Stimulated activated naive CD4-positive, alpha-beta T cell treated with Interleukin-2 at 50 U/mL for 16 hours (primary cell): Measurements from ENCODE around the gene SPDYE16.
"Not testable (repeated sequence)": the region's sequence is repeated elsewhere in the genome, so short reads cannot be mapped to it uniquely, and the experiment has no call there.

ENCODE experiments used
- DNase-seq: peaks from one replicate; lab custom pipeline; 2025; lab: John Stamatoyannopoulos, UW

The SPDYE16 gene

DNA sequence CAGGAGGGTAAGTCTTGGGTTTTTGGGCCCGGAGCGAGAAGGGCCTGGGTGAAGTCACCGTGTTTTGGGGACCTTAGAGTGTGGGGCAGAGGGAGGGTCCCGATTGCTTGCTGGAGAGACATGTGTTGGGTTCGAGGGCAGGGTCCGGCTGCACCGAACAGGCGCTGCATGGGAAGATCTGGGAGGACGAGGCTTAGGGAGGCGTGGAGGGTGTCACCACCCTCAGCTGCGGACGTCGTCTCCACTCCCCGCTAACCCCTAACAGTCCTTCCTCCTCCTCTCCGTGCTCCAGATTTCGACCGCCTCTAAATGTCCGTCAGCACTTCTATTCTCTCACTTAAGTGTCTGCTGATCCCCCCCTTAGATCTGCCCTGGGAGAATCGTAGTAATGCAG is 6.8 kb upstream of the SPDYE16 start:
- DNase-seq, result not testable (repeated sequence)

DNA sequence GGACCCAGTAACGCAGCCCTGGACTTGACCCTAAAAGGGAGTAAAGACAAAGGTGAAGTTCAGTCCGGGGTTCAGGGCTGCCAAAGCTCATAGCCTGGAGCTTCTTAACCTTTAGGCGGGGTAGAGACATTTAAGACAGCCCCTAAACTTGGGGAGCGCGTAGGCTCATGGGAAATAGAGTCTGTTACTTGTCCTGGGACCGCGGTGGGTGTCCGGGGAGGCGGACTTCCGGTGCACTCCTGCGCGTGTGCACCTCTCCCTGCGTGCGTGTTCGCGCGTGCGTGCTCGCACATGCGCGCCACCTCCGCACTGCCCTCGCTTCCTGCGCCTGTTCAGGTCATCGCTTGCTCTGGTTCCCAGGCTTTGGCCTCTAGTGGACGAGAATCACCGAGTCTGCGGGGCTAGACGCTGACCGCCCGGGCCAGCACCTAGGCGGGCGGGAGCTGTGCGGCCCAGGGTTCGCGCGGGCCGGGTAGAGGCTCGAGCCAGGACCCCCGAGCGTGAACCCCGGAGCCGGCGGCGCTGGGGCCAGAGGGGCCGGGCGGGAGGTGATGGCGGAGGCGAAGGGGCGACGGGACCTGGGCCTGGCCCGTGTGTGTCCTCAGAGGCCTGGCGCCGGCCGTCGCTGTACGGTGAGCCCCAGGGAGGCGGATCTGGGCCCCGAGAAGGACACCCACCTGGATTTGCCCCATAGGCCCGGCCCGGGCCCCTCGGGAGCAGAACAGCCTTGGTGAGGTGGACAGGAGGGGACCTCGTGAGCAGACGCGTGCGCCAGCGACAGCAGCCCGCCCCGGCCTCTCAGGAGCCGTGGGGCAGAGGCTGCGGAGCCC is 6.1 kb upstream of the SPDYE16 start:
- peak; percentile 92 for DNase-seq

DNA sequence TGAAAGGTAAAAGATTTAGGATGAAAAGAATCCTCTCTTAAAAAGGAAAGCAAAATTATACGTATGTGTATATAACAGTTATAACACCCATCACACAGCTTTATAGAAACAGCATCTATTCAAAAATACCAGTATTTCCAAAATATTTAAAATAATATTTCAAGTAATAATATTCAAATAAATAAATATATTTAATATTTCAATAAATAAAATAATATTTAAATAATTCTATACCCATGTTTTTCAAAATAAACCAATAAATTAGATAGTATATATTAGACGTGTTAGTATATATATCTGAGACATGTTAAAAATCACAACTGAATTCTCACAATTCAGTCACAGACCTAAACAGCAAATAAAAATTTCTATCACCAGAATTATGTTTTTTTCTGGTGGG is 11.5 kb downstream of the SPDYE16 start:
- not testable (repeated sequence) for DNase-seq

DNA sequence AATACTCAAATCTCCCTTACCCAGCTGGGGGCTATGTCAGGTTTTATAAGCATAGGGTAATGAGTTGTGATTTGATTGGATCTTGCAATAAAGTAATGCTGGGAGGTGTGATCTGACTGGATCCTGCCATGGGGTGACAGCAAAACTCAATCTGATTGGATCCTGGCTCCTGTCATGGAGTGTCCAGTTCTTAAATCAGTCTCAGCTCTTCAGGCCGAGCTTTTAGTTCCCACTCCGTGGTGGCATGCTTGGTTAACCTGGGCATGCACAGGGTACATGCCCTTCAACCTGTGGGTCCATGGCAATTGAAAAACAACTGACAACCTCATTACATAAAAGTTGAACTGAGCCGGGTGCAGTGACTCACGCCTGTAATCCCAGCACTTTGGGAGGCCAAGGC is 16.9 kb downstream of the SPDYE16 start:
- DNase-seq, result not testable (repeated sequence)

DNA sequence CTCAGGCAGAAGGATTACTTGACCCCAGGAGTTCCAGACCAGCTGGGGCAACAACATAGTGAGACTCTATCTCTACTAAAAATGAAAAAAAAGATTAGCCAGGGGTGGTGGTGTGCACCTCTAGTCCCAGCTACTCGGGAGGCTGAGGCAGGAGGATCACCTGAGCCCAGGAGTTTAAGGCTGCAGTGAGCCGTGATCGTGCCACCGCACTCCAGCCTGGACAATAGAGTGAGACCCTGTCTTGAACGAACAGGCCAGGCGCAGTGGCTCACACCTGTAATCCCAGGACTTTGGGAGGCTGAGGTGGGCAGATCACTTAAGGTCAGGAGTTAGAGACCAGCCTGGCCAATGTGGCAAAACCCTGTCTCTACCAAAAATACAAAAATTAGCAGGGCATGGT is 26.2 kb downstream of the SPDYE16 start:
- not testable (repeated sequence) for DNase-seq

DNA sequence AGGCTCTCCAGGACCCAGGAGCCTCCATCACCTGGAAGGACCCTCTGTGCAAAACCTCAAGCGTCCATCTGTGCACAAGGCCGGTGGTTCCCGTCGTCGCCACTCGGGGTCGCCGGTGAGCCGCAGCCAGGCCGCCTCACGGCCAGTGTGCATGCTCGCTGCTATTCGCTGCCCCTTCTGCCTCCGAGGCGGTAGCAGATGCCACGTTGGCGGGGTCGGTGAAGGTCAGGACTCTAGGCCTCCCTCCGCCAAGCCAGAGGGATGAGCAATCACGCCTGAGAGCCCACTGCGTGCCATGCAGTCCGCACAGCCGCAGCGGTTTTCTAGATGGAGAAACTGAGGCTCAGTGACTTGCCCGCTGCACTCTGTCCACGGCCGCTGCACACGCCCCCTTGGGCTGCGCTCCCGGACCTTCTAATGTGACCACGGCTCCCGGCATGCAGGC is 27.1 kb downstream of the SPDYE16 start:
- DNase-seq, result no peak

DNA sequence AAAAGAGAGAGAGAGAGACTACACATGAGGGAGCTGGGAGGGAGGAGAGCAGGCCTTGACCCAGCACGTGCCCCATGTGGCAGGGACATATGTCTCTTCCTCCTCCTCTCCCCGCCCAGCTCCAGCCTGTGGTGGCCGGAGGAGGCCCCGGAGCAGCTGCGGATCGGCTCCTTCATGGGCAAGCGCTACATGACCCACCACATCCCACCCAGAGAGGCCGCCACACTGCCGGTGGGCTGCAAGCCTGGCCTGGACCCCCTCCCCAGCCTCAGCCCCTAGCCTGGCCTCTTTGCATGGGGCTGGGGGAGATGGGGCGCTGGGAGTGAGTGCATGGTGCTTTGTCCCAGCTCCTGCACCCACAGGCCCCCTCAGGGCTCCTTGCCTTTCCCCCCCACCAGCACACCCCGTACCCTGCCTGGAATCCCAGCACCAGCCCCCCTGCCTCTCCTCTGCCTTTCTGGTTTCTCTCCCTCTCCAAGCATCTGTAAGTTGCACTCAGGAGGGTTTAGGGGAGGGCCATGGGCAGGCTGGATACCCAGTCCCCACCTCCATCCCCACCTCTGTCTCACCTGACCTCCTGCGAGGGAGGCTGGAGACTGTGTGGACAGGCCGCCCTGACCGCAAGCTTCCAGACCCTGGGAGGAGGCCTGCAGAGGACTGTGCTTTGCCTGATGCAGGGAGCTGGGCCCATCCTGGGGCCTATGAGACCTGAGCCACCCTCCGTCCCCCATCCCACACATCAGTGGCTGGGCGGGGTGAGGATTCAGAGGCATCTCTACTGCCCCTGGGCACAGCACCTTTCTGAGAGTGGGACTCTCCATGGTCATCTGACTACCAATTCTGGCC is 27.9 kb downstream of the SPDYE16 start:
- DNase-seq, result no peak

DNA sequence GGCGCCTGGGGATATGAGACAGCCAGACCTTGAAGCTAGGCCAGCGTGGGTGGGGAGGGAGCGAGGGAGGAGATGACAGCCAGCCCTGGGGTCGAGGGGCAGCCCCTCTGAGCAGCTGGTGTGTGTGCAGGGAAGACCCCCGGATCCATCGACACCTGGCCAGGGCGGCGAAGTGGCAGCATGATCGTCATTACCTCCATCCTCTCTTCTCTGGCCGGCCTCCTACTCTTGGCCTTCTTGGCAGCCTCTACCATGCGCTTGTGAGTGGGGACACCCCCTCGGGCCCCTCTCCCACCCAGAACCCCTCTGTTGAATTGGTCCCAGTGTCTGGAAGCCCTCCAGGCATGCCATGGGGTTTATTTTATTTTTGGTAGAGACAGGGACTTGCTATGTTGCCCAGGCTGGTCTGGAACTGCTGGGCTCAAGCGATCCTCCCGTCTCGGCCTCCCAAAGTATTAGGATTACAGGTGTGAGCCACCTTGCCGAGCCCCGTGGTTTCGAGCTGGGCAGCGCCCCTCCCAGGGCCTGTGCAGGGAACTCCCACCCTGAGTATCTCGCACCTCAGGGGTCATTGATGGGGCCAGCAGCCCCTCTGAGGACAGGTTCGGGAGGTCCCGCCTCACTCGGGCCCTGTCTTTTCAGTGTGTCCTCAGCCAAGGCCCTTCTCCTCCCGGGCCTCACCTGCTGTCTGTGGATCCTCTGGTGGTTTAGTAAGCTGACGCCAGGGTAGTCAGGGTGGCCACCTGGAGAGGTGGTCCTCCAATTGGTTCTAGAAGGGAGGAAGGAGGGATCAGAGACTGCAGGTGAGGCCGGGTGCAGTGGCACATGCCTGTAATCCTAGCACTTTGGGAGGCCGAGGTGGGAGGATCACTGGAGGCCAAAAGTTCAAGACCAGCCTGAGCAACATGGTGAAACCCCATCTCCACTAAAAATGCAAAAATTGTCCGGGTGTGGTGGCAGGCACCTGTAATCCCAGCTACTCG is 29.0 kb downstream of the SPDYE16 start:
- no peak for DNase-seq

DNA sequence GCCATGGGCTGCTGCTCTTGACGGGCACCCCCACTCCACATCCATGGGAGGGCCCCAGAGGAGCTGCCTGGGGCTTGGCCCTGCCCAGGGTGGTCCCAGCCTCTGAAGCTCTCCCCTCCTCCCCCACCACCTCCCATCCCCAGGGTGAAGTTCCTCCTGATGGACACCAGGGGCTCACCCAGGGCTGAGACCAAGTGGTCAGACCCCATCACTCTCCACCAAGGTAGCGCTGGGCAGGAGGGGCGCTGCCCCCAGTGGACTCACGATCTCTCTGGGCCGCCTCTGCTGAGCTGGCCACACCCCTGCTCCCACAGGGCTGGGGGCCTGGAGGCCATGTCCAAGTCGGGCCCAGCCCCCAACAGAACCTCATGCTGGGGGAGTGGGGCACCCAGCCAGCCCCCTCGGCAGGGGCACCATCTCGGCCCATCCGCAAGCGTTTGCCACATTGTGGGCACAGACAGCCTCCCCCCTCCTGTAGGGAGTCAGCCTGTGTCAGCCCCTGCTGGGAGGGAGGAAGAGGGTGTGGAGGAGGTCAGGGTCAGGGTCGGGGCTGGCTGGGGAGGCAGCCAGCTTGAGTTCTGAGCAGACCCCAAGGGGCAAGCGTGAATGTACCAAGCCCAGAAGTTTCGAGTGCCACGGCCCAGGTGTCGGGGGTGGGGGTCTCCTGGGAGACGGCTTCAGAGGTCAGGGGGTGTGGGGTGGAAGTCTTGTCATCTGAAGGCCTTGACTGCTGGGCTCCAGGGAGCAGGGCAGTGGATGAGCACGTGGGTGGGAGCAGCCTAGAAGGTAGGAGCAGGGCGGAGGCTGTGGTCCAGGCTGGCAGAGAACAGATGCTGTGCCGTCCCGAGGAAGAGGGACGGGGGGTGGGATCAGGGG is 29.9 kb downstream of the SPDYE16 start:
- DNase-seq, result no peak

DNA sequence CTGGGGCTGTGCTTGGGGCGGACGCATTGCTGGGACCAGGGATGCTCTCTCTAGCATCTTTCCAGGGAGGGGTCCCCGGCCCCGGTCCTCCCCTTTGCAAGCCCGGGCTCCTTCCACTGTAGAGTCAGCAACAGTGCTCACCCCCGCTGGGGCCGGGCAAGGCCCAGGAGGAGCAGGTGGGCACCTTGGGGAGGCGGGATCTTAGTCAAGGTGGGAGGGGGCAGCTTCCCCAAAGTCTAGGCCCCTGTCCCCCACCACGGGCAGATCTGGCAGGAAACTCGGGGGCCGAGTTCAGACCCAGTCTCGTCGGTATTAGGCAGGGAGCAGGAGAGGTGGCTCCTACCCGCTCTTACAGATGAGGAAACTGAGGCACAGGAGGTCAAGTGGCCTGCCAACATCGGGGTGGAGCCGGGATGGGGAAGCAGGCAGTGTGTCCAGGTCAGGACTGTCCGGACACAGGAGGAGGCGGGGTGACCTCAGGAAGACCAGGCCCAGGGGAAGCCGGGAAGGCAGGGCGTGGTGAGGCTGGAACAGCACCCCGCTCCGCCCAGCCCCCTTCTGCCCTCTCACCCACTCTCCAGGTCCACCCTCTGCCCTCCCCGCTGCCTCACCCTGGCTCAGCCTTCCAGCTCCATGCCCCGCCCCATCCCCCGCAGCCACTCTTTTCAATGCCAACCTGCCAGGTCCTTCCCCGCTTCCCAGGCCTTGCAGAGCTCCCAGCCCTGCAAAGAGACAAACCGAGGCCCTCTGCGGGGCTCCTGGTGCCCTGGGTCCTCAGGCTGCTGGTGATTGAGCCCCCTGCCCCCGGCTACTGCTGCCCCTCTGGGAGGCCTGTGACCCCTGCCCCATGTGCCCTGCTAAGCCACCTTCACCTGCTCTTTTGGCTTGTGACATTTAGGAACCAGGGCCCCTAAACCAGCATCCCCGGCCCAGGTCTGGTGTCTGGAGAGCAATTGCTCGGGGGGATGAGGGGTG is 30.9 kb downstream of the SPDYE16 start:
- not testable (repeated sequence) for DNase-seq

DNA sequence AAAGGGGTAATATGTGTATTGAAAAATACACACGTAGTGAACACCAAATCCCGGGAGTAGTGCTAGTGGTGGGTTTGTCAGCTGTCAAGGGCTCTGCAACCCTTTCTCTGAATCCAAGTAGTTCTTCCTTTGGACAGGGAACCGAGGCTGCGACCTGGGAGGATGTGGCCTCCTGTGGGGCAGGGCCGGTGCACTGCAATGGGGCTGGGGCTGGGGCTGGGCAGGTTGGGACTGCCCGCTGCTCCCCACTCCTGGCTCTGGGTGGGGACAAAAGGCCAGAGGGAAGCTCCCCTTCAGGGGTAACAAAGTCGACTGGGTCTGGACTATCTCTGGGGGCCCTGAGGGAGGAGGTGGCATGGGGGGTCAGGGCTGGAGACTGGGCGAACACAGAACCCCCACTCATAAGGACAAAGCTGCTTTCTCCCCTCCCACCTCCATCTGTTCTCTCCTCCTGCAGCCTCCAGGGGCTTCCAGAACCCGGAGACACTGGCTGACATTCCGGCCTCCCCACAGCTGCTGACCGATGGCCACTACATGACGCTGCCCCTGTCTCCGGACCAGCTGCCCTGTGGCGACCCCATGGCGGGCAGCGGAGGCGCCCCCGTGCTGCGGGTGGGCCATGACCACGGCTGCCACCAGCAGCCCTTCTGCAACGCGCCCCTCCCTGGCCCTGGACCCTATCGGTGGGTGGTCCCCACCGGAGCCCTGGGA is 31.7 kb downstream of the SPDYE16 start:
- DNase-seq, result not testable (repeated sequence)

DNA sequence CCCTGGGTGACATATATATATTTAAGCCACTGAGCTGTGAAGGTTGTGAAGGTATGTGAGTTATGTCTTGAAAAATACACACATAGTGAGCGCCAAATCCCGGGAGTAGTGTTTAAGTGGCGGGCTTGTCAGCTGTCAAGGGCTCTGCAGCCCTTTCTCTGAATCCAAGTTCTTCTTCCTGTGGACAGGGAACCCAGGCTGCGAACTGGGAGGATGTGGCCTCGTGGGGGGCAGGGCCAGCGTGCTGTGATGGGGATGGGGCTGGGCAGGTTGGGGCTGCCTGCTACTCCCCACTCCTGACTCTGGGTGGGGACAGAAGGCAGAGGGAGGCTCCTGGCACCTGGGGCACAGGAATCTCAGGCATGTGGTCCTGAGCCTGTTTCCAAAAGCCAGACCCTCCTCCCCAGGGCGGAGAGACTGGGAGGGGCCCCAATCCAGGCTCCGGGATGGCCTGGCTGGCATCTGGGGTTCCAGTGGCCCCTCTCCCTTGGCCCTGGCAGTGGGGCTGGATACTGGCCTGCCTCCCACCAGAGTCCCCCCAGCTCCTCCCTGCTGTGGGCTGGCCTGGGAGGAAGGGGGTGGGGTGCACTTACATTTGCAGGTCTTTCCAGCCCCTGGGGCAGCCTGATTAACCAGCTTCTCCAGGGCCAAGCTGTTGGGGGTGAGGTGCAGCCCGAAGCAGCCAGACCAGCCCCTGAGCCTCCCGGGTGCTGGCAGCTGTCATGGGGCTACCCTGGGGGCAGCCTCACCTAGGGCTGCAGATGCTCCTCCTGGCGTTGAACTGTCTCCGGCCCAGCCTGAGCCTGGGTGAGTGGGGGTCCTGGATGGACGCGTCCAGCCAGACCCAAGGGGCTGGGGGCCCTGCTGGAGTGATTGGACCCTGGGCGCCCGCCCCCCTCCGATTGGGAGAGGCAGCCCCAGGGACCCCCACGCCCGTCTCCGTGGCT is 32.9 kb downstream of the SPDYE16 start, which contains the start of gene UPK3B:
TSS of gene UPK3B (plus strand) at position 622 of the 947 bp plus-strand sequence. CDS start at position 723, 101 bp downstream.
- DNase-seq, result no peak

DNA sequence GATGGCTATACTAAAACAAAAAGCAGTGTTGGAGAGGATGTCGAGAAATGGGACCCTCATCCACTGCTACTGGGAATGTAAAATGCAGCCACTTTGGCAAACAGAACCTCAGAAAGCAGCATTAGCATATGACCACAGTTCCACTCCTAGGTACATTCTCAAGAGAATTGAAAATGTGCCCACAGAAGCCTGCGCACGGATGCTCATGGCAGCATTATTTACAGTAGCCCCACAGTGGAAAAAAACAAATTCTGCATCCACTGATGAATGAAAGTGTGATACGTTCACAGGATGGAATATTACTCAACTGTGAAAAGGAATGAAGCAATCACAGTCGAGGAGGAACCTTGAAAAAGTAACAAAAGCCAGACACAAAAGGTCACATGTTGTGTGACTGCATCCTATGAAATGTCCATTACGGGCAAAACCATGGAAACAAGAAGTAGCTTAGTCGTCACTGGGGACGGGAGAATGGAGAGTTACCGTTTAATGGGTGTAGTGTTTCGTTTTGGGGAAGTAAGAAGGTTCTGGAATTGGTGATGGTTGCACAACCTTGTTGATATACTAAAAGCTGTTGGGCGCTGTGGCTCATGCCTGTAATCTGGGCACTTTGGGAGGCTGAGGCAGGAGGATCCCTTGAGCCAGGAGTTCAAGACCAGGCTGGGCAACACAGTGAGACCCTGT is 35.2 kb downstream of the SPDYE16 start:
- DNase-seq, result no peak

DNA sequence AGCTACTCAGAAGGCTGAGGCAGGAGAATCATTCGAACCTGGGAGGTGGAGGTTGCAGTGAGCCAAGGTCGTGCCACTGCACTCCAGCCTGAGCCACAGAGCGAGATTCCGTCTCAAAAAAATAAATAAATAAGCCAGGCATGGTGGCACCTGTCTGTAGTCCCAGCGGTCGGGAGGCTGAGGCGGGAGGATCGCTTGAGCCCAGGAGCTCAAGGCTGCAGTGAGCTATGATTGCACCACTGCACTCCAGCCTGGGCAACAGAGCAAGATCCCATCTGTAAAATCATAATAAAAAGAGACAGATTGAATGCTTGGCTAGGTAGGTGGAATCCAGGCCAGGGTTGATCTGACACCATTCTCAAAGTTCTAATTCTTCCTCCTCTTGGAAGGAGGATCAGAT is 36.5 kb downstream of the SPDYE16 start:
- not testable (repeated sequence) for DNase-seq

DNA sequence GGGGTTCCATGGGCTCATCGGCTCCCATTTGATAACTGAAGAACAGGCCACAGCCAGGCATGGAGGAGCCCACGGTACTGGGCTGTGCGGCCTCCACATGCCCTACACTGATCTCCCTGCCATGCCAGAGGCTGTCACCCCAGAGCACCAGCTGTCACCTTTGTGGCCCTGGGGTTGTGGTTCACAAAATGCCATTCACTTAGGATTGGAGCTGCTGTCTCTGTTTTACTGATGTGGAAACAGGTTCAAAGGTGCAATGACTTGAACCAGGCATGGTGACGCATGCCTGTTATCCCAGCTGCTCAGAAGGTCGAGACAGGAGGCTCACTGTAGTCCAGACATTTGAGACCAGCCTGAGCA is 37.0 kb downstream of the SPDYE16 start:
- no peak for DNase-seq

DNA sequence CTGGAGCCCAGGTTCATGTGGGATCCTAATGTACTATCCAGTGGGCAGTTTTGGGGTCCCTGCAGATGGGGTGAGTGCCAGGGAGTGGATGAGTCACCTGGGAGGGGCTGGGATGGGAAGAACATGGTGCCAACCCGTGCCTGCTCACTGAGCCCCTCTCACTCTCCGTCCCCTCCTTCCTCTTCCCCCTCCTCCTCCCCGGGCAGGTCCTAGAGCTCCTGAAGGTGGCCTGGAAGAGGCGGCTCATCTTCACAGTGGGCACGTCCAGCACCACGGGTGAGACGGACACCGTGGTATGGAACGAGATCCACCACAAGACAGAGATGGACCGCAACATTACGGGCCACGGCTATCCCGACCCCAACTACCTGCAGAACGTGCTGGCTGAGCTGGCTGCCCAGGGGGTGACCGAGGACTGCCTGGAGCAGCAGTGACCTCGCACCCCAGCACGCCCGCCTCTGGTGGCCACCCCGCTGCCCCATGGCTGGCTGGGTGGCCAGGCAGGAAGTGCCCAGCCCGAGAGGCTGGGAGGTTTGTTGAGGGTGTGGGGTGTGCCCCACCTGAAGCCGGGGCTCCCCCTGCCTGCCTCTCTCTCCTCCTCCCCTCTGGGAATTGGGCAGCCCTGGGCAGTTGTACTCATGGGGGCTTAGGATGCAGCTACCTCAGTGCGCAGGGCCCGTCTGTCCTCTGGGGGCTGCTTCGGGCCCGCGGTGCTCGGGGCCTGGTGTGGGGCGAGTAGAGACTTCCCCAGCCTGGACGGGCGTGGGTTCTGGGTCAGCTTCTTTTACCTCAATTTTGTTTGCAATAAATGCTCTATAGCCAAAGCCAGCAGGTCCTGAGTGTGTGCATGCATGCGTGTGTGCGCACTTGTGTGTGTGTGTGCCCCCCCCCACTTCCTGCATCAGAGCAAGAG is 37.7 kb downstream of the SPDYE16 start:
- DNase-seq, result no peak
